ENCODE data around the gene SCEL.

GRCh38 chr13:77530875-77531274, 4.6 kb upstream of the SCEL start:
- TF ChIP-seq CTCF (IDR thresholded peaks at IDR 0.05) (no peak), POLR2A (IDR thresholded peaks at IDR 0.05) (no peak)
